GM18526 (cell line): ENCODE results near the gene WFIKKN2.

ENCODE experiments used
- POLR2A ChIP-seq: IDR thresholded peaks from 3 replicates; pipeline ENCODE4 v1.6.1; 2011; ENCODE audit not compliant: insufficient read length; ENCODE audit errors: extremely low read depth

The WFIKKN2 gene, protein sequence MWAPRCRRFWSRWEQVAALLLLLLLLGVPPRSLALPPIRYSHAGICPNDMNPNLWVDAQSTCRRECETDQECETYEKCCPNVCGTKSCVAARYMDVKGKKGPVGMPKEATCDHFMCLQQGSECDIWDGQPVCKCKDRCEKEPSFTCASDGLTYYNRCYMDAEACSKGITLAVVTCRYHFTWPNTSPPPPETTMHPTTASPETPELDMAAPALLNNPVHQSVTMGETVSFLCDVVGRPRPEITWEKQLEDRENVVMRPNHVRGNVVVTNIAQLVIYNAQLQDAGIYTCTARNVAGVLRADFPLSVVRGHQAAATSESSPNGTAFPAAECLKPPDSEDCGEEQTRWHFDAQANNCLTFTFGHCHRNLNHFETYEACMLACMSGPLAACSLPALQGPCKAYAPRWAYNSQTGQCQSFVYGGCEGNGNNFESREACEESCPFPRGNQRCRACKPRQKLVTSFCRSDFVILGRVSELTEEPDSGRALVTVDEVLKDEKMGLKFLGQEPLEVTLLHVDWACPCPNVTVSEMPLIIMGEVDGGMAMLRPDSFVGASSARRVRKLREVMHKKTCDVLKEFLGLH

DNA sequence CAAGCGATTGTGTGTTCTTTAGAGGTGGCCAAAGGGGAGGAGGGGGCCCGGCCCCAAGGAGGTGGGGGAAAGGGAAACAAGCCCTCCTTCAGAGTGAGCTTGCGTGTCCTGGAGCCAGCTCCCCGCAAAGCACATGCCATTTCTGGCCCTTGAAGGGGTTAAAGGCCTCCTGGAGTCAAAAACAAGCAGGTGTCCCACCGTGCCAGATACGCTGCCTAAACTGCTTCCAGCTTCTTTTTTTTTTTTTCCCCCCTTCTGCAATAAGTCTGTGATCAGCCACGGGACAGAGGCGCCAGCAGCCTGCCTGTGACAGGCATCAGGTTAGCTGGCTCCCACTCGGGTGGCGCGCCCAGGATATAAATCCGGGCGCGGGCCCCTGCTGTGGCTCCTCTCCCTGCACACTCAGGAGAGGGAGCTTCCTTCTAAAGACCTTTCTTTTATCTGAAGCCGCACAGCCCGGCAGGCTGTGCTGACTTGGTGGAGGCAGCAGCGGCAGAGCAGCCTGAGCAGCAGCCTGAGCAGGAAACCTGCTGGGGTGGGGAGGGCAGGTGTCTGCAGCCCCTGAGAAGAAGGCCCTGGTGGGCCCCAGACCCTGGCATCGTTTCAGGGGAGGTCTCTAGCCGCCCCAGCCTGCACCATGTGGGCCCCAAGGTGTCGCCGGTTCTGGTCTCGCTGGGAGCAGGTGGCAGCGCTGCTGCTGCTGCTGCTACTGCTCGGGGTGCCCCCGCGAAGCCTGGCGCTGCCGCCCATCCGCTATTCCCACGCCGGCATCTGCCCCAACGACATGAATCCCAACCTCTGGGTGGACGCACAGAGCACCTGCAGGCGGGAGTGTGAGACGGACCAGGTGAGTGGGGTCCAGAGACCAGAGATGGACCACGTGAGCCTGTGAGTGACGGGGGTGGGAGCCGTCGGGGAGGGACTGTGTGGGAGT lies at the start of gene WFIKKN2:
Gene WFIKKN2 (plus strand): TSS at position 286 of the 934 bp plus-strand sequence. CDS start 352 bp downstream, at position 638.
- TF ChIP-seq POLR2A = no peak

DNA sequence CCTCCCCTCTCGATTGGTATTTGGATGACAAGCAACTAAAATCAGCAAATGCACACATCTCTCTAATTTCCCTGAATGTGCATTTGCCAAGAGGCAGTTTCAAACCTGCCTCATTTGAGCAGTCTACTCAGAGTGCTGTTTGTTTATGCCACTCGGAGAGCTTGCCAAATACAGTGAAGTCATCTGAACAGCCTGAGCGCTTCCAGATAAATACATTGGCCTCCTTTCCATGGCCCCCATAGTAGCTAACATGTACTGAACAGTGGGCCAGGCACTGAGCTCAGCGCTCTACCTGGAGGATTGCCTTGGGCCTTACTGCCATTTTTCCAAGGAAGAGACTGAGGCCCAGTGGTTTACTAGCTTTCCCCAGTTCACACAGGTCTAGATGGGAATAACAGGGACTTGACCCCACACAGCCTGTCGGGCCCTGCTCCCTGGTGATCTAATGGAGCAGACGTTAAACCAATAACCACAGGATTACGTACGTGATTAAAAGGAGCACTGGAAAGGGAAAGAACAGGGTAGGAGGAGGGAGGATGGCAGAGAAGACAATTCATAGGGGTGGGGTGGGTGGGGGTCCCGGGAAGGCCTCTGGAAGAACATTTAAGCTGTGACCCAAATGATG lies 49.3 kb upstream of the WFIKKN2 start:
- no peak for TF ChIP-seq POLR2A

DNA sequence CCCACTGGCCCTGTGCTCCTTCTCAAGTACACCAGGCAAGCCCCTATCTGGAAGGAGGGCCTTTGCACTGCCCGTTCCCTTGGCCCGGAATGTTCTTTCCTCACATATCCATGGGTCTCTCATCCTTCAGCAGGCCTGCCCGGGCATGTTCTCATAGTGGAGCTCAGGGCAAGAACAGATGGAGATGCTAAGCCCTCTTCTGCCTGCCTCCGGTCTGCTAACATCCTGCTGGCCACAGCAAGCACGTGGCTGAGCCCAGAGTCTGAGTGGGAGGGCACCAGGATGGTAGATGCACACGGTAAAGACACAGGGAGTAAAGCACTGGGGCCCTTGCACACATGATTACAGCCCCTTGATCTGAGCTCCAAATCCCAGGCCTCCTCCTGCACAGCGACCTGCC lies 48.3 kb upstream of the WFIKKN2 start:
- TF ChIP-seq POLR2A = no peak

DNA sequence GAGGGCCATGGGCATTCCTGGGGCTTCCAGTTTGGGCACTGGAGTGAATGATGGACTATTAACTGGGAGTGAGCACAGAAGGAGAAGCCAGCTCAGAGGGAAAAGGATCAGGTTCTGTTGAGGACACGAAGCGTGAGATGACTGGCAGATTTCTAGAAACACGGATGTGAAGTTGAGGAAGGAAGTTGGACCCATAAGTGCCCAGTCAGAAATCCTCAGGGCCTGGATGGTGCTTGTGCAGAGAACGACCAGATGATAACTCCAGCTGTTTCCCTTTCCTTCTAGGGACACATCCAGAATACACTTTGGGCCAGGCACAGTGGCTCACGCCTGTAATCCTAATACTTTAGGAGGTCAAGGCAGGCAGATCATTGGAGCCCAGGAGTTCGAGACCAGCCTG lies 44.8 kb upstream of the WFIKKN2 start:
- no peak for TF ChIP-seq POLR2A

DNA sequence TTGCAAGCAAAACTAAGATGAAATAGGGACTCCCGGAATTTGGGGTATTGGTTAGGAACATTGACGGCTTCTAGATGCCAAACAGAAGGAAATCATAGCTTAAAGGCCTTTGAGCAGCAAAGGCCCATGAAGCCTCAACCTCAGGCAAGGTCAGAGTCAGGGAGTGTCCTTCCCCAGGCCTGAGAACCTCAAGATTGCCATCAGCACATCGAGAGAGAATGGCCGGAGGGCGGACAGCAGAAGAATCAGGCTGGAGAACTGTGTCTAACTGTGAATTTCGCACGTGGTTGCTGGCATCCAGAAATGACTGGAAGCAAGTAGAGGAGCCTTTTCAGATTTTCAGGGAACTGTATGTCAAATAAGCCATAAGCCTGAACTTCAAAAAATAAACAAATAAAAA lies 43.3 kb upstream of the WFIKKN2 start:
- TF ChIP-seq POLR2A = no peak

DNA sequence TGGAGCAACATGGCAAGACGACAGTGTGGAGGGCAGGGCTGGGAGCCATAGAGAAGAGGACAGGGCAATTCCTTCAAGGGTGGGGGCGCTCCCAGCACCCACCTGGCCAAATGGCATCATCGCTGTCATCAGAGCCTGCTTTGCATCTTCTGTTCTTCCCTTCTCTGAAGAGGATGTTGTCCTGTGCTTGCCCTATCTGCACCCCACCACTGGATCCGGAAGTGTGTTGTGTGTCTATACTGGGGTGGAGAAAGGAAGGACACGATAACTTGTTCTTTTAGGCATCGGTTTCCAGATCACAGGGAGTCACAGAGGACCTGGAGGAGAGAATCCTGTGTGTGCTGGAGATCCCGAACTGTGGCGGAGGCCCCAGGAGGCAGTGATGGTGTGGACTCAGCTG lies 42.4 kb upstream of the WFIKKN2 start:
- no peak for TF ChIP-seq POLR2A

DNA sequence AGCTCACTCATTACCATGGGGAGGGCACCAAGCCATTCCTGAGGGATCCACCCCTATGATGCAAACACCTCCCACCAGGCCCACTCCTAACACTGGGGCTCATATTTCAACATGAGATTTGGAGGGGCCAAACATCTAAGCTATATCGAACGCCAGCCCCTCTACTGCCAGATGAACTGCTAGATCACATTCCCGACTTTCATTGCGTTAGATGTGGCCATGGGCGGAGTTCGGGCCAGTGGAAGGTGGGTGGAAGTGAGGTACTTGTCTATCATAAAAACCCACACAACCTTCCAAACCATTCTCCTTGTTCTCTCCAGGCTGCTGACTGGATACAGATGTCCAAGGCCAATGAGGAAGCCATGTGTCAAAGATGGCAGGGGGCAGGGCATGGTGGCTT lies 41.0 kb upstream of the WFIKKN2 start:
- no peak for TF ChIP-seq POLR2A

DNA sequence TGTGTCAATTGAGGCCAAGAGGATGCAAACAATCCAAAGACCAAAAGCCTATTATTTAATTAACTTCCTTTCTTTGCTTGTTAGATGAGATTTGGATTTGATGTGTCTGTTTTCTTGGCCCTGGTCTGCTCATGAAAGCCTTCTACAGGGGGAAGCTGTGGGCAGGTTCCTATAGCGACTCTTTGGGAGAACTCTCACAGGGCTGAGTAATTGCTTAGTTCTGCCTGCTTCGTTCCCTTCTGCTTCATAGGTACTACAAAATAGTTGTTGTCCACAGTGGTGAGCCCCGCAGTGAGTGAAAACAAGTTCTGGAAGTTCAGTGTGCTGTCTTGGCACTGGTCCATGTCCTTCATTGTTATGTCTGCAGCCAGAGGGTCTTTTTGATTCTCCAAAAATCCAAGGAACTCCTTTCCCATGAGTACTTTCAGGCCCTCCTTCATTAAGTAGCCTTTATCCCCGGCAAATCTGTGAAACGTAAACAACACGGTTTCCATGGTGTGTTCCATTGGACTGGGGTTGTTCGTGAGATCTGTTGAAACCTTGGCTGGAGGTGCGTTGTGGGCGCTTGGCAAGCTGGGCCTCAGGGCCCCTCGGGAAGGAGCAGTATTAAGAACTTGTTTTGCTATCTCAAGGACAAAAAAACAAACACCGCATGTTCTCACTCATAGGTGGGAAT lies 38.1 kb upstream of the WFIKKN2 start:
- no peak for TF ChIP-seq POLR2A

DNA sequence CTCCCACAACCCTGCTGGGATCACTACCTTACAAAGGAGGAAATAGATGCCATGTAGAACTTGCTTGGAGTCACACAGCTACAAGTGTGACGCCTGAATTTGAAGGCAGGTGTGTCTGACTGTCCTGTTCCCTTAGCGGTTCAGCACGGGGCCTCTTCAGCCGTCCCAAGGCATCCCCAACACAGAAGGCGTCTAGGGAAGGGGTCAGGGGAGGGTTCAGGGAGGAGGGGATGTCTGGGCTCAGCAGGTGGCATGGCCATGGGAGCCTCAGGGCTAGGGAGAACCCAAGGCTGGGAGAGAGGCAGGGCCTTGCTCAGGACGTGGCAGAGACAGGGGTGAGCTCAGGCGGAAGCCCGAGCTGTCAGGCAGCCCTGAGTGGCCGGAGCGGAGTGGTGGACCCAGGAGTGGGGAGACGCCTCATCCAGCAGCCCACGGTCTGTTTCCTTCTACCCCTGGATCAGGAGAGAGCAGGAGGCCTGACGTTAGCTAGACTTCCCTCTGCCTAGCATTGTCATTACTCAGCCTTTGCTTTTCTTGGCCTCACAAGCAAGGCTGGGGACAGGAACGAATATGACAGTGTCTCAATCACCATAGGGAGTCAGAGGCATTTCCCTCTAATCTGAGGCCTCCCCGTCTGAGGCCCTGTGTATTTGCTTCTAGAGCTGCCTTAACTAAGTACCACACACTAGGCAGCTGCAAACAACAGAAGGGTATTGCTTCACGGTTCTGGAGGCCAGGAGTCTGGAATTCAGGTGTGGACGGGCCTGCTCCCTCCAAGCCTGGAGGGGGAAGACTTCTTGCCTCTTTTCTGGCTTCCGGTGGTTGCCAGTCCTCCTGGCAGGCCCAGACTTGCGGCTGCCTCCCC lies 36.7 kb upstream of the WFIKKN2 start:
- TF ChIP-seq POLR2A = no peak

DNA sequence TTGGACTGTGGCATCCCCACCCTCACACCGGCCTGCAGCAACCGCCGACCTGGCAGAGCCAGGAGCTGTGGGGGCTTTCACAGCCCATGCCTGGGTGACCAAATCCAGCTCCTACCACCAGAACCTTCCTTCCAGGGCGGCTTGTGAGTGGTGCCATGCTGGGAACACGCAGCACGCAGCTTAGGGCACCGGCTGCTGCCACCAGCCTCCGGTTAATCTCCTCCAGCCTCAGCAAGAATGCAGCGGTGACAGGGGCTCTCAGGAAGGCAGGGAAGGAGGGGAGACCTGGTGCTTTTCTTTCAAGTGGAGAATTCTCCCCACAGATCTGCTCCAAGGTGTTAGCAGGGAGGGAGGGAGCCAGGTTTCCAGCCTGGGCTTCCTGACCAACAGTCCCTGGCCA lies 35.8 kb upstream of the WFIKKN2 start:
- no peak for TF ChIP-seq POLR2A

DNA sequence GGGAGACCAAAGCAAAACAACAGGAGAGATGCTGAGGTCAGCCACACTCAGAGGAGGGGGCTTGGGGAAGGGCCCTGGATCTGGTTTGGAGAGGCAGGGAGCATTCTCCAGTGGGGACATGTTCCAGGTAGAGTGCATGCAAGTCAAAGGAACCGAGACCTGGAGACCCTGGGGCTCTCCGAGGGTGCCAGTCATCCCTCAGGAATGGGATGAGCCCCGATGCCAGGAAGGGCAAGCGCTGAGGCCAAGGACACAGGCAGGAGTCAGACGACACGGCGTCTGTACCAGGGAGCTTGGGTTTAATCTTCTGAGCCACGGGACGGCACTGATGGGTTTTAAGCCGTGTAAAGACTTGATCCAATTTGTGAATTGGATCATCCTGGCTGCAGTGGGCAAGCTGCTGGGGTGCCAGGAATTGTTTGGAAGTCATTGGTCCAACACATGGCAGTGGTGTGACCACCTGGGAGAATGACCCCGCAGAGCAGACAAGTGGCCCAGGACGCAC lies 35.1 kb upstream of the WFIKKN2 start:
- no peak for TF ChIP-seq POLR2A

DNA sequence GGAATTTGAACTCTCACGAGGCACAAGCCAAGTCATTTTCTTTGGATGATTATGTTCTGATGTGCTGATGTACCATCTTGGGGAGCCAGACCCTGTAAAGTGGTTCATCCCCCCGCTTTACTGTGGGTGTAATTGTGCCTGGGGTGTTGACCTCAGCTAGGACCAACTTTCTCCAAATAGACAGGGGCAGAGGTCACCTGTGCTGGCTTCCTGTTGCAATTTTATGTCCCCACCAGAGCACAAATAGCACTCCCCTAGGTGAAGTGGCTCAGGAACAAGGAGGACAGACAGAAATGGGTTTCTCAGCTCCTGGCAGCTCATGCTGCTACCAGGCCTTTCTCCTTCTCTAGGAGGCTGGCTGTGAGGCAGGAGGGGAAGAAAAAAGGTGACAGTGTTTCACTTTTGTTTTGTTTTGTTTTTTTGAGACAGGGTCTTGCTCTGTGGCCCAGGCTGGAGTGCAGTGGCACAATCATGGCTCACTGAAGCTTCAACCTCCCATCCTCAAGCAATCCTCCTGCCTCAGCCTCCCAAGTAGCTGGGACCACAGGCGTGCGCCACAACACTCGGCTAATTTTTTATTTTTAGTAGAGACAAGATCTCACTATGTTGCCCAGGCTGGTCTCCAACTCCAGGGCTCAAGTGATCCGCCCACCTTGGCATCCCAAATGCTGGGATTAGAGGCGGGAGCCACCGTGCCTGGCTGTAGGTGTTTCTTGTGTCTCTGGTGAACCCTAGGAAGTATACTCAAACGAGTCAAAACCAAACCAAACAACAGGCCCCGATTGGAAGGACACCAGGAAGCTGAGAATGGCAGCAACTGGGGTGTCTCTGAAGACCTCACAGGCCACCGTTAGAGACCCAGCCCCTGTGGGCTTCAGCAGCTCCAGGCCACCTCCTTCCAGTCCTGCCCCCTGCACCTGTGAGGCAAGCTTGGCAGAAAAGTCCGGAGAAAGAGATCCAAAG lies 32.5 kb upstream of the WFIKKN2 start:
- TF ChIP-seq POLR2A = no peak
